ENCODE measurements around the gene NCAPD3.

GRCh38 chr11:134155456-134155855 lies 68.3 kb downstream of the NCAPD3 start:
- TF ChIP-seq CTCF (IDR thresholded peaks at IDR 0.05) (no peak), POLR2A (IDR thresholded peaks at IDR 0.05; ENCODE audit: low read depth) (no peak), POLR2AphosphoS5 (IDR thresholded peaks at IDR 0.05) (no peak)

Data from esophagus muscularis mucosa (tissue), 3 donors.